ENCODE results near the gene KBTBD13. TPM values are rescaled to one million over a fixed set of nuclear protein-coding genes. Genes with fewer than 3 reads are reported as not detected.
"Not testable (repeated sequence)": the region's sequence is repeated elsewhere in the genome, so short reads cannot be mapped to it uniquely, and the experiment has no call there.

The KBTBD13 gene
- total RNA-seq, 1 donor from 2014 or later = not detected

- H3K36me3 Mint-ChIP-seq = no peaks in the 10 kb centered on the region
- H3K9me3 Mint-ChIP-seq = no peaks in the 10 kb centered on the region
- DNase-seq (ENCODE audit: extremely low spot score, unreplicated experiment) = no peak
- peaks cover 22% of the 10 kb centered on the region for H3K27me3 Mint-ChIP-seq
- peaks cover 17% of the 10 kb centered on the region for H3K4me1 Mint-ChIP-seq (ENCODE audit: unreplicated experiment)
- H3K27ac Mint-ChIP-seq = no peak overlapping the region
- TF ChIP-seq, protein P1, sequence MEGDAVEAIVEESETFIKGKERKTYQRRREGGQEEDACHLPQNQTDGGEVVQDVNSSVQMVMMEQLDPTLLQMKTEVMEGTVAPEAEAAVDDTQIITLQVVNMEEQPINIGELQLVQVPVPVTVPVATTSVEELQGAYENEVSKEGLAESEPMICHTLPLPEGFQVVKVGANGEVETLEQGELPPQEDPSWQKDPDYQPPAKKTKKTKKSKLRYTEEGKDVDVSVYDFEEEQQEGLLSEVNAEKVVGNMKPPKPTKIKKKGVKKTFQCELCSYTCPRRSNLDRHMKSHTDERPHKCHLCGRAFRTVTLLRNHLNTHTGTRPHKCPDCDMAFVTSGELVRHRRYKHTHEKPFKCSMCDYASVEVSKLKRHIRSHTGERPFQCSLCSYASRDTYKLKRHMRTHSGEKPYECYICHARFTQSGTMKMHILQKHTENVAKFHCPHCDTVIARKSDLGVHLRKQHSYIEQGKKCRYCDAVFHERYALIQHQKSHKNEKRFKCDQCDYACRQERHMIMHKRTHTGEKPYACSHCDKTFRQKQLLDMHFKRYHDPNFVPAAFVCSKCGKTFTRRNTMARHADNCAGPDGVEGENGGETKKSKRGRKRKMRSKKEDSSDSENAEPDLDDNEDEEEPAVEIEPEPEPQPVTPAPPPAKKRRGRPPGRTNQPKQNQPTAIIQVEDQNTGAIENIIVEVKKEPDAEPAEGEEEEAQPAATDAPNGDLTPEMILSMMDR (conservative IDR thresholded peaks at IDR 0.05) = no peak
- H3K4me3 Mint-ChIP-seq = no peak overlapping the region
Measured at GRCh38 chr15:65072027-65072426, 4.5 kb upstream of the KBTBD13 start.

DNA sequence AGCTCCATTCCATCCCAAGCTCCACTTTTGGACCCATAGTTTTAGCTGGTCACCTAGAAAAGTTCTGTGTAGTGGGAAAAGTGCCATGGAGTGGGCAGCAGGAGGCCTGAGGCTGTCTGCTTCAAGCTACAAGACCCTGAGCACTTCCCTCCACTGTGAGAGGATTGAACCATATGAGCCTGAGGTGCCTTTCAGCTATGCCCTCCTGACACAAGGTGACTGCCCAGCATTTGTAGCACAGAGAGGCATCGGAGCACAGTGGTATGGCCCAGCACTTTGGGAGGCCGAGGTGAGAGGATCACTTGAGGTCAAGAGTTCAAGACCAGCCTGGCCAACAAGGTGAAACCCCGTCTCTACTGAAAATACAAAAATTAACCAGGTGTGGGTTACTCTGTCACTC, 3.9 kb upstream of the KBTBD13 start:
- no peak for DNase-seq (ENCODE audit: extremely low spot score, unreplicated experiment)
- Mint-ChIP-seq H3K36me3 (no peaks in the 10 kb centered on the region), H3K9me3 (no peaks in the 10 kb centered on the region), H3K4me3 (no peak overlapping the region), H3K27me3 (peaks cover 19% of the 10 kb centered on the region), H3K27ac (no peak overlapping the region), H3K4me1 (ENCODE audit: unreplicated experiment) (peaks cover 14% of the 10 kb centered on the region)
- TF ChIP-seq, protein P1 (conservative IDR thresholded peaks at IDR 0.05) = no peak

GRCh38 chr15:65074946-65075345, 1.6 kb upstream of the KBTBD13 start:
- not testable (repeated sequence) for H3K27ac Mint-ChIP-seq

DNA sequence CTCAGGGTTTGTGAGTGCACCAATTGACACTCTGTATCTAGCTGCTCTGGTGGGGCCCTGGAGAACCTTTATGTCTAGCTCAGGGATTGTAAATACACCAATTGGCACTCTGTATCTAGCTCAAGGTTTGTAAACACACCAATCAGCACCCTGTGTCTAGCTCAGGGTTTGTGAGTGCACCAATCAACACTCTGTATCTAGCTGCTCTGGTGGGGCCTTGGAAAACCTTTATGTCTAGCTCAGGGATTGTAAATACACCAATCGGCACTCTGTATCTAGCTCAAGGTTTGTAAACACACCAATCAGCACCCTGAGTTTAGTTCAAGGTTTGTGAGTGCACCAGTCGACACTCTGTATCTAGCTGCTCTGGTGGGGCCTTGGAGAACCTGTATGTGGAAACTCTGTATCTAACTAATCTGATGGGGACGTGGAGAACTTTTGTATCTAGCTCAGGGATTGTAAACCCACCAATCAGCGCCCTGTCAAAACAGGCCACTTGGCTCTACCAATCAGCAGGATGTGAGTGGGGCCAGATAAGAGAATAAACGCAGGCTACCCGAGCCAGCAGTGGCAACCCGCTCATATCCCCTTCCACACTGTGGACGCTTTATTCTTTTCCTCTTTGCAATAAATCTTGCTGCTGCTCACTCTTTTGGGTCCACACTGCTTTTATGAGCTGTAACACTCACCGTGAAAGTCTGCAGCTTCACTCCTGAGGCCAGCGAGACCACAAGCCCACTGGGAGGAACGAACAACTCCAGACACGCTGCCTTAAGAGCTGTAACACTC, 745 bp upstream of the KBTBD13 start:
- H3K4me1 Mint-ChIP-seq (ENCODE audit: unreplicated experiment) = peaks cover 15% of the 10 kb centered on the region
- not testable (repeated sequence) for H3K9me3 Mint-ChIP-seq; H3K4me3 Mint-ChIP-seq; DNase-seq (ENCODE audit: extremely low spot score, unreplicated experiment); H3K36me3 Mint-ChIP-seq
- peak overlapping the region; percentile 5 for H3K27ac Mint-ChIP-seq
- peaks cover 20% of the 10 kb centered on the region for H3K27me3 Mint-ChIP-seq

More at GRCh38 chr15:65074946-65075345, 1.6 kb upstream of the KBTBD13 start:
- not testable (repeated sequence) for H3K36me3 Mint-ChIP-seq; DNase-seq (ENCODE audit: extremely low spot score, unreplicated experiment); H3K4me3 Mint-ChIP-seq; H3K9me3 Mint-ChIP-seq
- H3K27me3 Mint-ChIP-seq = peaks cover 18% of the 10 kb centered on the region
- peaks cover 12% of the 10 kb centered on the region for H3K4me1 Mint-ChIP-seq (ENCODE audit: unreplicated experiment)

DNA sequence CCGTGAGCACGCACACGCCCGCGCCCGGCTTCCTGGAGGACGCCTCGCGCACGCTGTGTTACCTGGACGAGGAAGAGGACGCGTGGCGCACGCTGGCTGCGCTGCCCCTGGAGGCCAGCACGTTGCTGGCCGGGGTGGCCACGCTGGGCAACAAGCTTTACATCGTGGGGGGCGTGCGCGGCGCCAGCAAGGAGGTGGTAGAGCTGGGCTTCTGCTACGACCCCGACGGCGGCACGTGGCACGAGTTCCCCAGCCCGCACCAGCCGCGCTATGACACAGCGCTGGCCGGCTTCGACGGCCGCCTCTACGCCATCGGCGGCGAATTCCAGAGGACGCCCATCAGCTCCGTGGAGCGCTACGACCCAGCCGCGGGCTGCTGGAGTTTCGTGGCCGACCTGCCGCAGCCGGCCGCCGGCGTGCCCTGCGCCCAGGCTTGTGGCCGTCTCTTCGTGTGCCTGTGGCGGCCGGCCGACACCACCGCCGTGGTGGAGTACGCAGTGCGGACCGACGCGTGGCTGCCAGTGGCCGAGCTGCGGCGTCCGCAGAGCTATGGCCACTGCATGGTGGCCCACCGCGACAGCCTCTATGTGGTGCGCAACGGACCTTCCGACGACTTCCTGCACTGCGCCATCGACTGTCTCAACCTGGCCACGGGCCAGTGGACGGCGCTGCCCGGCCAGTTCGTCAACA, 890 bp downstream of the KBTBD13 start:
- H3K9me3 Mint-ChIP-seq = no peaks in the 10 kb centered on the region
- H3K27ac Mint-ChIP-seq = no peak overlapping the region
- no peak for DNase-seq (ENCODE audit: extremely low spot score, unreplicated experiment)

DNA sequence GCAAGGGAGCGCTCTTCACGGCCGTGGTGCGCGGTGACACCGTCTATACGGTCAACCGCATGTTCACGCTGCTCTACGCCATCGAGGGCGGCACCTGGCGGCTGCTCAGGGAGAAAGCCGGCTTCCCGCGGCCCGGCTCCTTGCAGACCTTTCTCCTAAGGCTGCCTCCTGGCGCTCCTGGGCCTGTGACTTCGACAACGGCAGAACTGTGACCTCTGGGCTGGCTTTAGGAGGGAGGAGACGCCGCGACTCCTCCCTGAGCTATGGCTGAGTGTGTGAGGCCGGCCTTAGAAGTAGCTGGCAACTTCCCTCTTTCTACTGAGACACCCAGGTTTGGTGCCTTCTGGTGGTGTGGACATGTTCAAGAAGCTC, 1.4 kb downstream of the KBTBD13 start:
- DNase-seq (ENCODE audit: extremely low spot score, unreplicated experiment) = no peak
- Mint-ChIP-seq H3K27me3 (peaks cover 34% of the 10 kb centered on the region), H3K9me3 (no peaks in the 10 kb centered on the region), H3K4me3 (peak overlapping the region; percentile 41), H3K27ac (no peak overlapping the region), H3K4me1 (ENCODE audit: unreplicated experiment) (peaks cover 34% of the 10 kb centered on the region), H3K36me3 (no peaks in the 10 kb centered on the region)
- TF ChIP-seq, protein P1 (conservative IDR thresholded peaks at IDR 0.05) = peak; percentile 62

More for the DNA sequence above, 890 bp downstream of the KBTBD13 start:
- no peaks in the 10 kb centered on the region for H3K36me3 Mint-ChIP-seq
- peaks cover 29% of the 10 kb centered on the region for H3K27me3 Mint-ChIP-seq
- peak overlapping the region; percentile 41 for H3K4me3 Mint-ChIP-seq
- TF ChIP-seq, protein P1 (conservative IDR thresholded peaks at IDR 0.05) = no peak
- H3K4me1 Mint-ChIP-seq (ENCODE audit: unreplicated experiment) = peaks cover 29% of the 10 kb centered on the region

Data from type B pancreatic cell (in vitro differentiated cells).